Neural cell (in vitro differentiated cells): ENCODE measurements around the gene ADH5.

Experiments used
- CTCF ChIP-seq: fragments of 450-650 bp; IDR thresholded peaks from 2 replicates; pipeline ENCODE4 v1.5.1; 2014; ENCODE audit warnings: antibody characterized with exemption, mild to moderate bottlenecking, moderate library complexity; ENCODE audit not compliant: poor library complexity, severe bottlenecking
- POLR2AphosphoS5 ChIP-seq: IDR thresholded peaks from 2 replicates; pipeline ENCODE4 v1.6.1; 2012
- REST ChIP-seq: IDR thresholded peaks from 2 replicates; pipeline ENCODE4 v1.6.1; 2012; ENCODE audit warnings: borderline replicate concordance
- TAF1 ChIP-seq: IDR thresholded peaks from 2 replicates; pipeline ENCODE4 v1.6.1; 2012; ENCODE audit warnings: low read depth

GRCh38 chr4:99027304-99027703 lies 61.3 kb downstream of the ADH5 start:
- TF ChIP-seq POLR2AphosphoS5 = no peak
- TF ChIP-seq CTCF = no peak
- TF ChIP-seq REST = no peak
- TF ChIP-seq TAF1 = no peak
